Measurements from ENCODE around the gene MYH14. TPM values are rescaled to one million over a fixed set of nuclear protein-coding genes. Genes with fewer than 3 reads are reported as not detected.
A peak's percentile ranks its signal among the peaks of the same experiment; 100 is the strongest.

Gene MYH14
- total RNA-seq, 1 donor from 2014 or later: 93.9 TPM

DNA sequence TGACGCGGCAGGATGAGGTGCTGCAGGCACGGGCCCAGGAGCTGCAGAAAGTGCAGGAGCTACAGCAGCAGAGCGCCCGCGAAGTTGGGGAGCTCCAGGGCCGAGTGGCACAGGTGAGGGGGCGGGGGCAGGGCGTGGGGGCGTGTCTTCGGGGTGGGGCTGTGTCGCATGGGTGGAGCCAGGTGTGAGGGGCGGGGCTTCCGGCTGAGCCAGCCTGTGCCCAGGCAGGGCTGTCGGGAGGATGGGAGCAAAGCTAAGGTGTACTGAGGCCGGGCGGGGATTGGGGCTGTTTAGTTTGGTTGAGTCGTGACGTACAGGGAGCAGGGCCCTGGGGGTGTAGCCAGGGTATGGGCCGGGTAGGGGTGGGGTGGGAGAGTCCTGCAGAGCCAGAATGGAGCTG lies 63.5 kb downstream of the MYH14 start:
- Mint-ChIP-seq H3K27me3 (no peaks in the 10 kb centered on the region), H3K4me1 (ENCODE audit: unreplicated experiment) (no peaks in the 10 kb centered on the region), H3K36me3 (peaks cover 4% of the 10 kb centered on the region), H3K27ac (no peak overlapping the region), H3K4me3 (no peak overlapping the region), H3K9me3 (no peaks in the 10 kb centered on the region)
- DNase-seq (ENCODE audit: extremely low spot score, unreplicated experiment): no peak
- TF ChIP-seq CTCF (conservative IDR thresholded peaks at IDR 0.05): no peak

DNA sequence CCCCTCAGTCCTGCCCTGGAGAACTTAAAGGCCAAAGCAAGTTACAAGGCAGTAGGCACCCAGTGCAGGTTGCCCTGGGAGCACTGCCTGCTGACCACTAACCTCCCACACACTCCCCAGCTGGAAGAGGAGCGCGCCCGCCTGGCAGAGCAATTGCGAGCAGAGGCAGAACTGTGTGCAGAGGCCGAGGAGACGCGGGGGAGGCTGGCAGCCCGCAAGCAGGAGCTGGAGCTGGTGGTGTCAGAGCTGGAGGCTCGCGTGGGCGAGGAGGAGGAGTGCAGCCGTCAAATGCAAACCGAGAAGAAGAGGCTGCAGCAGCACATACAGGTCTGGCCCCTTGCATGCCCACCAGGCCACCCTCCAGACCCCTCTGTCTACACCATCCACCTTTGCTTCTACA lies 64.6 kb downstream of the MYH14 start:
- Mint-ChIP-seq H3K4me3 (no peak overlapping the region), H3K27ac (no peak overlapping the region)

GRCh38 chr19:50268501-50268900 lies 65.1 kb downstream of the MYH14 start:
- Mint-ChIP-seq H3K27ac (no peak overlapping the region), H3K27me3 (no peaks in the 10 kb centered on the region), H3K4me3 (no peak overlapping the region), H3K36me3 (peaks cover 4% of the 10 kb centered on the region), H3K4me1 (ENCODE audit: unreplicated experiment) (no peaks in the 10 kb centered on the region), H3K9me3 (no peaks in the 10 kb centered on the region)
- TF ChIP-seq CTCF (conservative IDR thresholded peaks at IDR 0.05): no peak
- no peak for DNase-seq (ENCODE audit: extremely low spot score, unreplicated experiment)

More for the DNA sequence above, 64.6 kb downstream of the MYH14 start:
- Mint-ChIP-seq H3K27me3 (no peaks in the 10 kb centered on the region), H3K36me3 (peaks cover 4% of the 10 kb centered on the region), H3K4me1 (ENCODE audit: unreplicated experiment) (no peaks in the 10 kb centered on the region), H3K9me3 (no peaks in the 10 kb centered on the region)
- no peak for TF ChIP-seq CTCF (conservative IDR thresholded peaks at IDR 0.05)
- DNase-seq (ENCODE audit: extremely low spot score, unreplicated experiment): no peak

GRCh38 chr19:50269653-50270052 lies 66.2 kb downstream of the MYH14 start:
- Mint-ChIP-seq H3K4me1 (ENCODE audit: unreplicated experiment) (no peaks in the 10 kb centered on the region), H3K9me3 (no peaks in the 10 kb centered on the region), H3K4me3 (no peak overlapping the region), H3K27ac (no peak overlapping the region), H3K27me3 (no peaks in the 10 kb centered on the region), H3K36me3 (peaks cover 4% of the 10 kb centered on the region)
- no peak for DNase-seq (ENCODE audit: extremely low spot score, unreplicated experiment)
- no peak for TF ChIP-seq CTCF (conservative IDR thresholded peaks at IDR 0.05)

DNA sequence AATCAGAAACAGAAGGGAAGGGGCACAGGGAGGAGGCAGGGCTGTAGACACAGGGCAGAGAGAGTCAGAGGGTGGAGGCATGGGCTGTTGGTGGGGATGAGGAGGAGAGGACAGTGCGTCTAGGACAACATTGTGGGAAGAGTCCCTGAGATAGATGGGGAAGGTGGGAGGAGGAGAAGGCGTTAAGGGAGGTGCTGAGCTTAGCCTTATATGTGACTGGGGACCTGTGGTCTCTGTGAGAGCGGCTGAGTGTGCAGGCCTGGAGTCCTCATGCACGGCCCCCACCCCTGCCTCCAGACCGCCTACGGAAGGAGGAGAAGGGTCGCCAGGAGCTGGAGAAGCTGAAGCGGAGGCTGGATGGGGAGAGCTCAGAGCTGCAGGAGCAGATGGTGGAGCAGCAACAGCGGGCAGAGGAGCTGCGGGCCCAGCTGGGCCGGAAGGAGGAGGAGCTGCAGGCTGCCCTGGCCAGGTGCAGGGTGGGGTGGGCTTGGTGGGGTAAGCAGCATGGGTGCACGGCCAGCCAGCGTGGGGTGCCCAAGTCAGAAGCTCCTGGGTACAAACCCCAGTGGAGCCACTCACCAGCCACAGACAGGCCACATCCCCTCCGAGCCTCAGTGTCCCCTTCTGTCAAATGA lies 69.0 kb downstream of the MYH14 start:
- H3K27ac Mint-ChIP-seq: peak overlapping the region; percentile 48
- peaks cover 4% of the 10 kb centered on the region for H3K36me3 Mint-ChIP-seq
- TF ChIP-seq CTCF (conservative IDR thresholded peaks at IDR 0.05): no peak
- no peaks in the 10 kb centered on the region for H3K9me3 Mint-ChIP-seq
- H3K4me3 Mint-ChIP-seq: no peak overlapping the region
- no peak for DNase-seq (ENCODE audit: extremely low spot score, unreplicated experiment)
- no peaks in the 10 kb centered on the region for H3K4me1 Mint-ChIP-seq (ENCODE audit: unreplicated experiment)
- no peaks in the 10 kb centered on the region for H3K27me3 Mint-ChIP-seq

DNA sequence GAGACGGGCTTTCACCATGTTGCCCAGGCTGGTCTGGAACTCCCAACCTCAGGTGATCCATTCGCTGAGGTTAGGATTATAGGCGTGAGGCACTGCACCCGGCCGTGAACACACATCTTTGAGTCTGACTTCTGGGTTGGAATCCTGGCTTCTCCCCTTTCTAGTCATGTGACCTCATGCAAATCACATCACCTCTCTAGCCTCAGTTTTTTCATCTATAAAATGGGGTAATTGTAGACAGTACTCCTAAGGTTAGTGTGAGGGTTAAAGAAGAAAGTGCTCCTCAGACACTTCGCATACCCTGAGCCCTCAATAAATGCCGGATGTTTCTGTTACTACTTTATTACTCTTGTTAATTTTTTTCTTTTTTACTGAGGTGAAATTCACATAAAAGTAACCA lies 70.4 kb downstream of the MYH14 start:
- no peak overlapping the region for H3K27ac Mint-ChIP-seq

More for the DNA sequence above, 70.4 kb downstream of the MYH14 start:
- Mint-ChIP-seq H3K4me3 (no peak overlapping the region), H3K27me3 (no peaks in the 10 kb centered on the region), H3K4me1 (ENCODE audit: unreplicated experiment) (no peaks in the 10 kb centered on the region), H3K9me3 (no peaks in the 10 kb centered on the region), H3K36me3 (peaks cover 4% of the 10 kb centered on the region)
- DNase-seq (ENCODE audit: extremely low spot score, unreplicated experiment): no peak
- no peak for TF ChIP-seq CTCF (conservative IDR thresholded peaks at IDR 0.05)
